Transverse colon (tissue), 3 donors: ENCODE measurements around the gene LRRC63.

ENCODE experiments used
- POLR2A ChIP-seq: fragments of 450-650 bp; IDR thresholded peaks from one replicate; pipeline ENCODE4 v1.6.1; 2016; ENCODE audit warnings: antibody characterized with exemption, mild to moderate bottlenecking, moderate library complexity
- TF ChIP-seq, protein P1 (sequence below), 5 experiments: fragments of 200-600 bp in 3 of 5; fragments of 450-650 bp in 2 of 5; sonication (generic) in 3 of 5; IDR thresholded peaks; 1 replicate in 2 of 5; 2 replicates in 3 of 5; pipeline ENCODE4 v1.5.1; 2016 to 2017; ENCODE audit warnings: antibody characterized with exemption in 5 of 5, inconsistent platforms in 3 of 5, mild to moderate bottlenecking in 2 of 5, moderate library complexity in 1 of 5

DNA sequence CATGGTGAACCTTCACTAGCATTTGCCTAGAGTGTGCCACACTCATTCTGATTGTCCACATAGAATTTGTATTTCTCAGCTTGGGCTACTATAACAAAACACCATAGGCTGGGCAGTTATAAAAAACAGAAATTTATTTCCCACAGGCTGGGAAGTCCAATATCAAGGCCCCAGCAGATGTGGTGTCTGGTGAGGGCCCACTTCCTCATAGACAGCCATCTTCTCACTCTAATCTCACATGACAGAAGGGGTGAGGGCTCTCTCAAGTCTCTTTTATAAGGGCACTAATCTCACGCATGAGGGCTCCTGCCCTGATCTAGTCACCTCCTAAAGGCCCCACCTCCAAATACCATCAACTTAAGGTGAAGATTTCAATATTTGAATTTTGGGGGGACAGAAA lies 53.6 kb downstream of the LRRC63 start:
- TF ChIP-seq, protein P1, sequence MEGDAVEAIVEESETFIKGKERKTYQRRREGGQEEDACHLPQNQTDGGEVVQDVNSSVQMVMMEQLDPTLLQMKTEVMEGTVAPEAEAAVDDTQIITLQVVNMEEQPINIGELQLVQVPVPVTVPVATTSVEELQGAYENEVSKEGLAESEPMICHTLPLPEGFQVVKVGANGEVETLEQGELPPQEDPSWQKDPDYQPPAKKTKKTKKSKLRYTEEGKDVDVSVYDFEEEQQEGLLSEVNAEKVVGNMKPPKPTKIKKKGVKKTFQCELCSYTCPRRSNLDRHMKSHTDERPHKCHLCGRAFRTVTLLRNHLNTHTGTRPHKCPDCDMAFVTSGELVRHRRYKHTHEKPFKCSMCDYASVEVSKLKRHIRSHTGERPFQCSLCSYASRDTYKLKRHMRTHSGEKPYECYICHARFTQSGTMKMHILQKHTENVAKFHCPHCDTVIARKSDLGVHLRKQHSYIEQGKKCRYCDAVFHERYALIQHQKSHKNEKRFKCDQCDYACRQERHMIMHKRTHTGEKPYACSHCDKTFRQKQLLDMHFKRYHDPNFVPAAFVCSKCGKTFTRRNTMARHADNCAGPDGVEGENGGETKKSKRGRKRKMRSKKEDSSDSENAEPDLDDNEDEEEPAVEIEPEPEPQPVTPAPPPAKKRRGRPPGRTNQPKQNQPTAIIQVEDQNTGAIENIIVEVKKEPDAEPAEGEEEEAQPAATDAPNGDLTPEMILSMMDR (IDR thresholded peaks at IDR 0.05), result no peak
- no peak for TF ChIP-seq POLR2A
